Right cardiac atrium (tissue), 5 donors: Measurements from ENCODE around the gene UBQLNL. TPM values are rescaled to one million over a fixed set of nuclear protein-coding genes. Genes with fewer than 3 reads are reported as not detected.

Source experiments
- ATAC-seq, 2 donors: fragments of 200-7000 bp; cut with Tn5 transposase; one replicate each; pipeline versions ENCODE4 v1.8.0 to v1.9.1; 2020; ENCODE audit warnings: moderate library complexity in 2 of 2, mild to moderate bottlenecking in 1 of 2
- DNase-seq, 3 donors: peaks; one replicate each; pipeline ENCODE4 v3.0.0-alpha.2; 2020
- H3K27ac ChIP-seq: one replicate; pipeline ENCODE4 v1.5.1; 2013; ENCODE audit warnings: mild to moderate bottlenecking, low read length, control low read depth, moderate library complexity
- H3K27me3 ChIP-seq: one replicate; pipeline ENCODE4 v1.6.1; 2013; ENCODE audit not compliant: control insufficient read depth, insufficient read depth
- H3K4me1 ChIP-seq: one replicate; pipeline ENCODE4 v1.6.1; 2013; ENCODE audit warnings: low read length; ENCODE audit not compliant: control insufficient read depth, insufficient read depth
- H3K4me3 ChIP-seq: one replicate; pipeline ENCODE4 v1.5.1; 2013; ENCODE audit warnings: low read length, control low read depth
- H3K9me3 ChIP-seq: one replicate; pipeline ENCODE4 v1.6.1; 2013; ENCODE audit warnings: low read length; ENCODE audit not compliant: control insufficient read depth
- WGBS: extraction: QIAGEN DNeasy Blood & Tissue Kit; methylation state at CpG from one replicate; pipeline ENCODE4 v1.1.7; 2013; 5-methylcytosine and 5-hydroxymethylcytosine counted together
- intact Hi-C, 4 donors: fragments of 100-400 bp; cut with DNase I; formaldehyde crosslinking; loops; one replicate each; pipeline versions ENCODE4 v1.11.0 to v1.14.0; 2022 to 2023
- long read RNA-seq, 4 donors: library from polyadenylated mRNA; unstranded; transcript quantifications; one replicate each; pipeline ENCODE4 v2.0.0, GENCODE V29; 2020 to 2021
- polyA plus RNA-seq: library from polyadenylated mRNA; stranded (reverse); fragments of 200-250 nt; gene quantifications from one replicate; pipeline ENCODE4 v1.2.3, GENCODE V29; 2013
- total RNA-seq, 4 donors: library from RNA; stranded (reverse); fragmentation: NEBNext Ultra II Directional; extraction: Animal tissue kit (Norgen Biotek cat#: 25700); gene quantifications; one replicate each; pipeline ENCODE4 v1.2.1, GENCODE V29; 2021
- donor health status: healthy with polysubstance abuse.
- donor health status: DM: no; HTN: yes; CAD: no.
- donor health status: DM: no; HTN: no; CAD: no.
- donor health status: DM: no; HTN: yes; CAD: no; lungs with severe emphysema.
- donor health status: DM: yes; HTN: yes; CAD: no.

The UBQLNL gene, protein sequence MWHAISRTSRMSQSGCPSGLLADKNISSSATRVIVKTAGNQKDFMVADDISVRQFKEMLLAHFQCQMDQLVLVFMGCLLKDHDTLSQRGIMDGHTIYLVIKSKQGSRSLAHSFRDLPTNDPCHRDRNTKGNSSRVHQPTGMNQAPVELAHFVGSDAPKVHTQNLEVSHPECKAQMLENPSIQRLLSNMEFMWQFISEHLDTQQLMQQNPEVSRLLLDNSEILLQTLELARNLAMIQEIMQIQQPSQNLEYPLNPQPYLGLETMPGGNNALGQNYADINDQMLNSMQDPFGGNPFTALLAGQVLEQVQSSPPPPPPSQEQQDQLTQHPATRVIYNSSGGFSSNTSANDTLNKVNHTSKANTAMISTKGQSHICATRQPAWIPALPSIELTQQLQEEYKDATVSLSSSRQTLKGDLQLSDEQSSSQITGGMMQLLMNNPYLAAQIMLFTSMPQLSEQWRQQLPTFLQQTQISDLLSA
- total RNA-seq: under 1 TPM in 3 of 4 donors, not detected in 1; 0.20 to 0.28 (median 0.21) TPM
- polyA plus RNA-seq: 0.18 TPM
- long read RNA-seq, donor 1: 0 reads
- long read RNA-seq, donor 2: 0 reads
- long read RNA-seq, donor 3: 0 reads
- long read RNA-seq, donor 4: 0 reads

DNA sequence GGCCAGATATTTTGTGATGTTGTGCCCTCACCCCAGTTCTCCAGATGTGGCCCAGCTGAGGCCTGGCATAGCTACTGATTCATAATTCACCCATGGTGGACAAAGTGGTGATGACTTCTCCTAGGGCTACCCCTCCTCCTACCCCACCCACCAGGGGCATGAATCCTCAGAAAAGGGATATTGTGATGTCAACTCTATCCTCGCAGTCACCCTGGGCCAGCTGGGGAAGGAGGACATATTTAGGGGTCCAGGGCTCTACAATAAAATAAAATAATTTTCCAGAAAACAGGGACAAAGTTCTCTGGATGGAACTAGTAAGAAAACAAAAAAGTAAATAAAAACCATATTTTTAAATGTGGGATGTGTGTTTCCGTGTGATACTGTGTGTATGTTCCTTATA is at the start of gene UBQLNL:
TSS of gene UBQLNL (minus strand) at position 101 of the 400 bp plus-strand sequence. CDS start 258 bp downstream, outside the sequence.
- no peaks in the 10 kb centered on the region for H3K4me1 ChIP-seq
- WGBS: 97% methylated on average over 2 of the region's 2 CpGs
- H3K27ac ChIP-seq: no peak within 1 kb of the TSS
- intact Hi-C loops: no loop called here
- no peak for ATAC-seq
- DNase-seq: no peak
- H3K27me3 ChIP-seq: no peaks in the 10 kb centered on the region
- H3K9me3 ChIP-seq: no peaks in the 10 kb centered on the region
- no peak within 1 kb of the TSS for H3K4me3 ChIP-seq

DNA sequence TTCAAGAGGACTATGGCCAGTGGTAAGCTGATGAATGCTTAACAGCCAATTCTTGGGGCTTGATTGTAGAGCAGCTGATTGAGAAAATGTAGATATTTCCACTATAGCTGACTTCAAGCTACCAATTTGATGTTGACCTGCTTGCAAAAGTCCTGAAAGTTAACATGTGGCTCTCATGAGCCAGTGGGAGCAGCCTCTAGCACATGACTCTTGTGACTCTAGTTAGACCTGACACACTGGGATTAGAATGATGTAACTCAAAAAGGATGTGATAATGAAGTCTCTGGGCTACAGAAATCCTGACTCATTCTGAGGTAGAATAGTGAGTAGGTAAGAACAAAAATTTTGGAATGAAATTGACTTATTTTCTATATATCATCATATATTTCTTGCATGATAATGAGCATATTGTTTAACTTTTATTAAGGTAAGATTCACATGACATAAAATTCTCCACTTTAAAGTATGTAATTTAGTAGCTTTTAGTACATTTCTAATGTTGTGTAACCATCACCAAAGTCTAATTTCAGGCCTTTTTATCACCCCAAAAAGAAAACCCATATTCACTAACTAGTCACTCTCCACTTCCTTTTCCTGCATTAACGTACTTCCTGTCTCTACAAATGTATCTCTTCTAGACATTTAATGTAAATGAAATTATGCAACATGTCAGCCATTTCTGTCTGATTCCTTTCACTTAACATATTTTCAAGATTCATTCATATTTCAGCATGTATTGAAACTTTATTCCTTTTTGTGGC is 47.9 kb upstream of the UBQLNL start:
- Histone ChIP-seq H3K27ac (no peak overlapping the region), H3K4me1 (no peaks in the 10 kb centered on the region), H3K9me3 (no peaks in the 10 kb centered on the region), H3K27me3 (no peaks in the 10 kb centered on the region), H3K4me3 (no peak overlapping the region)
- no peak for ATAC-seq
- 59% methylated on average over 1 of the region's 1 CpG for WGBS
- DNase-seq: no peak
- intact Hi-C loops: loop anchor here in 1 of 4 donors (2.0 kb wide), 1 partner anchor 34 kb away; no protein-coding TSS in a partner anchor

DNA sequence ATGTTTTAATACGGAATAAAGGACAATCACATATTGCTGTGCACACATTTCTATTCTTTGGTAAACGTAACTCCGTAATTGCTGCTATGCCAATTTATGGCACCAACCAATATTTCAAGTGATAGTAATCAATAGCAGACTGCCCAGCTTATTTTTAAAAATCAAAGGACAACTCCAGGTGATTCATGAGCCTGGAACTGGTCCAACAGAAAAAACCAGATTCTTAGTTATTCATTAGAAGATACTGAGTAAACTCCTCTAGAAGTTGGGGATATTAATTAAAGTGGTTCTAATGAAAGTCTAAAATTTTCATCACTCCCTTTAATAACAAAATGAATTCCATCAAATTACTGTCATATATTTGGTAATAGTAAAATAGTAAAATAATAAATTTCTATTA is 41.3 kb upstream of the UBQLNL start:
- no peaks in the 10 kb centered on the region for H3K4me1 ChIP-seq
- ATAC-seq (no peak), DNase-seq (no peak)
- no peaks in the 10 kb centered on the region for H3K27me3 ChIP-seq
- WGBS: 52% methylated on average over 3 of the region's 3 CpGs
- no peak overlapping the region for H3K27ac ChIP-seq
- intact Hi-C loops: no loop called here
- H3K9me3 ChIP-seq: no peaks in the 10 kb centered on the region
- no peak overlapping the region for H3K4me3 ChIP-seq

DNA sequence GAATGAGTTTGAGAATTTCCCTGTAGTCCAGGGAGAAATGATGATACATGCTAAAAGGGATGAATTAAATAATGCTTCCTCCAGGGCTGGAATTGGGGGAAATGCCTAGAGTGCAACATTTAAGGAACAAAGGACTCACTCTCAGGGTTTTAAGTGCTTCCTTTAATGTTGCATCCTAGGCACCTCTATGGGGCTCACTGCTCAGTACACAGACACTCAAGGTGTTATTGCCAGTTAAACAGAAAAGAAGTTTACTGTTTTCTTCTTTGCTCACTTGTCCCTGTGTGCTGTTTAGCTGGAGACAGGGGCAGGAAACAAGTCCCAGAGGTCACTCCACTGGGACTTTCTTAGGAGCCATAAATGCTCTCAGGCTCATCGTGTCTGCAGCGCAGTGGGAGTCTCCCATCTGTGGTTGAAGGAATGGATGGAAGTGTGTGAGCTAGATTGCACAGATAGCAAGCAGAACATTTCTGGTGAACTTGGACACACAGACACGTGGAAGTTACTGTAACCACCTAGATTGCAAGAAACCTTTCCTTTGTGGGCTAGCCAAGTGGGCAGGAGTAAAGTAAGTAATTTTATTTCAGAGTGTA is 40.2 kb upstream of the UBQLNL start:
- Histone ChIP-seq H3K4me1 (no peaks in the 10 kb centered on the region), H3K9me3 (no peaks in the 10 kb centered on the region), H3K27ac (no peak overlapping the region), H3K4me3 (no peak overlapping the region), H3K27me3 (no peaks in the 10 kb centered on the region)
- intact Hi-C loops: no loop called here
- DNase-seq (no peak), ATAC-seq (no peak)
- 55% methylated on average over 3 of the region's 3 CpGs for WGBS

DNA sequence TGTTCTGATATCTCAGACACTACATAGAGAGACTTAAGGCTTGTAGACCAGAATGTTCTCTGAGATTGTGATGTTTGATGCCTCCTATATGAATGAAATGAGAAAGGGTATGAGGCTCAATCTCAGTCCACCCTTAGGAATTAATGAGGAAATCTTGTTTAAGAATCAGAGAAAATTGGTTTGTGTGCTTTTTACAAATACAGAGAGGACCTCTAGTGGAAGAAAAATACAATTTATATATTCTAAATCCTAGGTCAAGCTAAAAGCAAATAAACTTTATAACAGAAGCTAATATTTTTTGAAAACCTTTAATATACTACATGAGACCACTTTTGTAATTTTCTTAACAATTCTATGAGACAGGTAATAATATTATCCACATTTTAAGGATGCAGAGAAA is 36.8 kb upstream of the UBQLNL start:
- no peak overlapping the region for H3K4me3 ChIP-seq
- H3K4me1 ChIP-seq: no peaks in the 10 kb centered on the region
- DNase-seq (no peak), ATAC-seq (no peak)
- H3K9me3 ChIP-seq: no peaks in the 10 kb centered on the region
- H3K27me3 ChIP-seq: no peaks in the 10 kb centered on the region
- intact Hi-C loops: no loop called here
- H3K27ac ChIP-seq: no peak overlapping the region

DNA sequence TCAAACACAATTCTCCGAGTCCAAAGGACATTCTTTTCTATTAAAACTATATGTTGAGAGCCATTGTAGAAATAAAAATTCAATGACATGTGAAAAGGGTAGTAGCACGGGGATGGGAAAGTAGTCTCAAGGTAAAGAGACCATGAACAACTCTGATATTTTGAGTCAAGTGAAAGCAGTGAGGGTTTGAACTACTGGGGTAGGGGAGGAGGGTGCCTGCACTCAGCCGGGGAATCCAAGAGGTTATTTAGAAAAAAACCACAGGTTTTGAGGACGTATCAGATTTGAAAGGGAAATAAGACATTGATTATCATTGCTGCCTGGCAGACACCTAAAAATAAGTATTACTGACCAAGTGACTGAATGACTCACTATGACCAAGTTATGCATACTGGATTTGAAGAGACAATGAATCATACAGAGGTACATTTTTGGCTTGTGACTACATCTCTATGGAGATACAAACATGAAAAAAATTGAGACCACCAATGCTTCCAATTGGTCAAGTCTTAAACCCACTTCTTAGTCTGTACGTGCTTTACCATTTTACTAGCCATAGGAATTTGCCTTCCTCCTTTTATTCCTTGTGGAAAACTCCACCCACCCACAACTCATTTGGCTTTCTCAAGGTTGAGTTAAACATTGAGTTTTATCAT is 34.1 kb upstream of the UBQLNL start:
- no peak overlapping the region for H3K4me3 ChIP-seq
- intact Hi-C loops: no loop called here
- DNase-seq (no peak), ATAC-seq (no peak)
- WGBS: 71% methylated on average over 5 of the region's 5 CpGs
- no peaks in the 10 kb centered on the region for H3K27me3 ChIP-seq
- no peaks in the 10 kb centered on the region for H3K9me3 ChIP-seq
- no peak overlapping the region for H3K27ac ChIP-seq
- H3K4me1 ChIP-seq: no peaks in the 10 kb centered on the region

DNA sequence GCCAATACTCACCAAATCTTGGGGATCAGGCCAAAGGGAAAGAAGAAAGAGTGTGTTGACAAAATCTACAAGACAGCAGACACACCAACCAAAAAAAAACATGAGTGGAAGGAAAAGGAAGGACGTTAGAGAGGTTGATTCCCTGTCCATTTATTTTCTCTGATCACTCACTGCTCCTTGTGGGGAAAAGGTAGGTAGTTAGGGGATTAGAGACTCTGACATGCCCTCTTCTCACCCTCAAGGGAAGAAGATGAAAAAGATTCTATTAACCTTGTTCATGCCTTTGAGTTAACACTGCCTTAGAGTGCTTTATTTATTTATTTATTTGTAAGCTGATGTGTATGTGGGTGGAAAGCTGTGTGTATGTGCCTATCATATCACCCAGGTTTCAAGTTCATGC is 31.9 kb upstream of the UBQLNL start, which contains the start of gene OR52H1:
TSS of gene OR52H1 (minus strand) at position 101 of the 400 bp plus-strand sequence. CDS start 3,035 bp downstream, outside the sequence.
- WGBS: 35% methylated on average over 1 of the region's 1 CpG
- intact Hi-C loops: no loop called here
- Histone ChIP-seq H3K27me3 (no peaks in the 10 kb centered on the region), H3K4me3 (no peak within 1 kb of the TSS), H3K9me3 (no peaks in the 10 kb centered on the region), H3K27ac (no peak within 1 kb of the TSS), H3K4me1 (no peaks in the 10 kb centered on the region)
- DNase-seq (no peak), ATAC-seq (no peak)

DNA sequence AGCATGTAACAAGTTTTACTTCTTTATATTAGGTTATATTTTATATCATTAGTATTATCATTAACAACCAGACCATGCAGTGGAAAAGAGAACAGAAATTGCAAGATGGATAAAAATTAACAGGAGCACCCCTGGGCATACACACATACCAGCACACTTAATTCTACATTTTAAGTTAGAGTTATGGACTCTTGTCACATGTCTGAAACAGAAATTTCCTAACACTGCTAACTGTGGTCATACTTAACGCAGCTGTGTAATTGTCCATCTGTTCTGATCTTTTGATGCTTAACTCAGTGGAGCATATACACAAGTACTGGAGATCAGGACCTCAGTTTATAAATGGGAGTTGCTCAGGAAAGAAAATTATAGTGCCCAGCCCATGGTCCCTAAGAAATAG is 31.5 kb upstream of the UBQLNL start:
- intact Hi-C loops: no loop called here
- ATAC-seq (no peak), DNase-seq (no peak)
- Histone ChIP-seq H3K27ac (no peak overlapping the region), H3K4me1 (no peaks in the 10 kb centered on the region), H3K9me3 (no peaks in the 10 kb centered on the region), H3K27me3 (no peaks in the 10 kb centered on the region), H3K4me3 (no peak overlapping the region)
- 97% methylated on average over 1 of the region's 1 CpG for WGBS

DNA sequence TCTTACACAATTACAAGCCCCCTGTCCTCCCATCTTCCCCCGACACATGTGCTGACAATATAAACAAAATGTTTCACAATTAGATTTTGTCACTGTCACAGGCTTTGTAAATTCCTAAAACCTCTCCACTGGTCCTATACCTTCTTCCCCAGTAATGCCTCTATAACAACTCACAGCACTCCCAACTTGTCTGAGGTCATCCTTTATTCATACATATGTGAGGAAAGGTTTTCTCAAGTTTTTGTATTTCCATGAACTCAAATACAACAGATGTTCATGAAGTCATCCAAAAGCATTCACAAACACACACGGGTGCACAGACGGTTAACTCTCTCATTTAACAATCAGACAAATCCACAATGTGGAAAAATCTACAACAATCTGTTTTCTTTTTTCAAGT is 30.0 kb upstream of the UBQLNL start:
- H3K27me3 ChIP-seq: no peaks in the 10 kb centered on the region
- intact Hi-C loops: no loop called here
- DNase-seq (no peak), ATAC-seq (no peak)
- H3K4me3 ChIP-seq: no peak overlapping the region
- H3K4me1 ChIP-seq: no peaks in the 10 kb centered on the region
- no peak overlapping the region for H3K27ac ChIP-seq
- WGBS: 81% methylated on average over 3 of the region's 3 CpGs
- no peaks in the 10 kb centered on the region for H3K9me3 ChIP-seq

DNA sequence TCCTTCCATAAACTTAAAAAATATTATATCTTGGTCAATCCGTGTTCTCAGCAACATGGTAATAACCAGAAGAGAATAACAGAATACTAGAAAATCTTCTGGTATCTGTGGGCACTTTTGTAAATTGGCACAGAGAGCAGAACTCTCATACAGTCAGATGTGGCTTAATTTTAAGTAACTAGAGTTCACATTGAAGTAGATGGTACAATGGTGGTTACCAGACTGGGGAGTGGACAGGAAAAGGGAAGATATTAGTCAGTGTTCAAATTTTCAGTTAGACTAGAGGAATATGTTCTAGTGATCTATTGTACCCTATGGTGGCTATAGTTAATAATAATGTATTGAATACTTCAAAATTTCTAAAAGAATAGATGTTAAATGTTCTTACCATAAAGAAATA is 24.9 kb upstream of the UBQLNL start:
- H3K4me1 ChIP-seq: no peaks in the 10 kb centered on the region
- no peak for ATAC-seq
- H3K27ac ChIP-seq: no peak overlapping the region
- no peaks in the 10 kb centered on the region for H3K9me3 ChIP-seq
- H3K4me3 ChIP-seq: no peak overlapping the region
- no peaks in the 10 kb centered on the region for H3K27me3 ChIP-seq
- intact Hi-C loops: no loop called here
- no peak for DNase-seq
- WGBS: 47% methylated on average over 1 of the region's 1 CpG
